SW 1271 (cell line): ENCODE results near the gene MTMR2.
A peak's percentile ranks its signal among the peaks of the same experiment; 100 is the strongest.
"Not testable (repeated sequence)": the region's sequence is repeated elsewhere in the genome, so short reads cannot be mapped to it uniquely, and the experiment has no call there.

ENCODE experiments used
- DNase-seq, 2 experiments: peaks; one replicate each; lab custom pipeline; 2025; lab: John Stamatoyannopoulos, UW

MTMR2 gene

DNA sequence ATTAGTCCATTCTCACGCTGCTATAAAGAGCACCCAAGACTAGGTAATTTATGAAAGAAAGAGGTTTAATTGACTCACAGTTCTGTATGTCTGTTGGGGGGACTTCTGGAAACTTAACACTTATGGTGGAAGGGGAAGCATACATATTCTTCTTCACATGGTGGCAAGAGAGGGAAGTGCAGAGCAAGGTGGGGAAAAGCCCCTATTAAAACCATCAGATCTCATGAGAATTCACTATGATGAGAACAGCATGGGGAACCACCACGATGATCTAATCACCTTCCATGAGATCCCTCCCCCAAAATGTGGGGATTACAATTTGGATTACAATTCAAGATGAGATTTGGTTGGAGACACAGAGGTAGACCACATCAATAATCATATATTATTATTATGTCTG lies 107.9 kb downstream of the MTMR2 start:
- DNase-seq, result no peak

GRCh38 chr11:95811052-95811451 lies 112.9 kb downstream of the MTMR2 start:
- DNase-seq, result not testable (repeated sequence)

- DNase-seq, result not testable (repeated sequence)
Measured at GRCh38 chr11:95806464-95806863, 117.4 kb downstream of the MTMR2 start.

GRCh38 chr11:95805869-95806268 lies 118.0 kb downstream of the MTMR2 start:
- no peak for DNase-seq

DNA sequence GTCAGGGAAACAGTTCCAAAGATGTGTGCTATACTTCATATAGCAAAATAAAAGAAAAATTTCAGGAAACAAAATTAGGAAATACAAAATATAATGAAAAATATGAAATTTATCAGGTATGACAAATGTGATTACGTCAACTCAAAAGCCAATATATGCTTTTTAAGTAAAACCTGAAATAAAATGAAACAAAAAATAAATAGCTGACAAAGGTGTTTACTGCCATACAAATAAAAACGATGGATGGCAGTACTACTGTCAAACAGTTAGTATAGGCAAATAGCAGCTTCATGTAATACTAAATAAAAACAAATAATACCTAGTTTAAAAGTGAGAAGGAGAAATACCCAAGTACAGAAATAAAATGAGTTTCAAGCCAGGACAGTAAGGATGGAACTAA lies 119.9 kb downstream of the MTMR2 start:
- DNase-seq, result no peak

- no peak for DNase-seq
Measured at GRCh38 chr11:95802806-95803205, 121.1 kb downstream of the MTMR2 start.

- no peak for DNase-seq
Measured at GRCh38 chr11:95800438-95800837, 123.5 kb downstream of the MTMR2 start.

GRCh38 chr11:95799546-95799945 lies 124.4 kb downstream of the MTMR2 start:
- no peak for DNase-seq

- DNase-seq, result no peak
Measured at GRCh38 chr11:95796501-95796900, 127.4 kb downstream of the MTMR2 start.

GRCh38 chr11:95795627-95796295 lies 128.1 kb downstream of the MTMR2 start:
- DNase-seq, result no peak

DNA sequence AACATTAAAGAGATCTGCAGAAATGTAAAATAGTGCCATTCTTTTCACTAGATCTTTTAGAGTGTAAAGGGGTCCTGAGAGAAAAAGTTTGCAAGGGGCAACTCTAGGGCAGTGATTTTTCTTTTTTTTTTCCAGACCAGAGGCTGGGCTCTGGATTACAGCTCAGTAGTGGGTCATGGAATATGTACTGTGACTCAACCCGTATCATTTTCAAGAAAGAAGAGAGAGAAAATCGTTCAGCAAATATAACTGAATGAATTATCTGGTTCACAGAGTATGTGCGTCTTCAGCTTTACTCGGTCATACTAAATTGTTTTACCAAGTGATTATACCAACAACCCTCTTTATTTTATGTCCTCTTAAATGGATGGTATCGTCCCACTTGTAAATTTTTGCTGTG lies 129.8 kb downstream of the MTMR2 start:
- DNase-seq, result no peak

- no peak for DNase-seq
Measured at GRCh38 chr11:95793116-95793515, 130.8 kb downstream of the MTMR2 start.

DNA sequence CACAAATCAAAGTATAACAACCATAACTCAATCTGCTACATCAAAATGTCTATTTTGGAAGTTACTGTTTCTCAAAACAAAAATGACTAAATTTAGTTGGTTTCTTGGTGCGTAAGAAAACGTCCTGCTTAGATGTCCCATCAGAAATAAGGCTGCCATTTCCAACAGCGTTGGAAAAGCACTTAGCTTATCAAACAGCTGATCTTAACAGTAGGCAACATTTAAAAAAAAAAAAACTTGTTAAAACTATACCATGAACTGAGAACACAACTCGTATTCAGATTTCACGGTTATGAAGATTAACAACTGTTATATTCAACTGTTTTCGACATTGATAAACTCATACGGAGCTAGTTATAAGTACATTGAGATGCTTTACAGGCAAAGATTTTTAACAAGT lies 131.2 kb downstream of the MTMR2 start:
- DNase-seq, result no peak

DNA sequence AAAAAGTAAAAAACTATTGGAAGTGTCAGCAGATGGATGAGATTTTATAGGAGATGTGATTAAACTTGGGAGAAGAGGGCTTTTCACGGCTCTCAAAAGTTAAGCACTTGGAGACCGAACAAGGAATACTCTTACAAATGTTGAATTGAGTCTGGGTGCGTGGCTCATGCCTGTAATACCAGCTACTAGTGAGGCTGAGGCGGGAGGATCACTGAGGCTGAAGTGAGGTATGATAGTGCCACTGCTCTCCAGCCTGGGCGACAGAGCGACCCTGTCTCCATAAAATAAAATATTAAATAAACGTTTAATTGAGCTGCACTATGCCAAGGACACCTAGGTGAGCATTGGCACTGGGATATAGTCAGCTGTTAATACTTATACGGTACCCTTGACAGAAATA lies 131.7 kb downstream of the MTMR2 start:
- DNase-seq, result no peak

- DNase-seq, result no peak
Measured at GRCh38 chr11:95791709-95792033, 132.2 kb downstream of the MTMR2 start.

DNA sequence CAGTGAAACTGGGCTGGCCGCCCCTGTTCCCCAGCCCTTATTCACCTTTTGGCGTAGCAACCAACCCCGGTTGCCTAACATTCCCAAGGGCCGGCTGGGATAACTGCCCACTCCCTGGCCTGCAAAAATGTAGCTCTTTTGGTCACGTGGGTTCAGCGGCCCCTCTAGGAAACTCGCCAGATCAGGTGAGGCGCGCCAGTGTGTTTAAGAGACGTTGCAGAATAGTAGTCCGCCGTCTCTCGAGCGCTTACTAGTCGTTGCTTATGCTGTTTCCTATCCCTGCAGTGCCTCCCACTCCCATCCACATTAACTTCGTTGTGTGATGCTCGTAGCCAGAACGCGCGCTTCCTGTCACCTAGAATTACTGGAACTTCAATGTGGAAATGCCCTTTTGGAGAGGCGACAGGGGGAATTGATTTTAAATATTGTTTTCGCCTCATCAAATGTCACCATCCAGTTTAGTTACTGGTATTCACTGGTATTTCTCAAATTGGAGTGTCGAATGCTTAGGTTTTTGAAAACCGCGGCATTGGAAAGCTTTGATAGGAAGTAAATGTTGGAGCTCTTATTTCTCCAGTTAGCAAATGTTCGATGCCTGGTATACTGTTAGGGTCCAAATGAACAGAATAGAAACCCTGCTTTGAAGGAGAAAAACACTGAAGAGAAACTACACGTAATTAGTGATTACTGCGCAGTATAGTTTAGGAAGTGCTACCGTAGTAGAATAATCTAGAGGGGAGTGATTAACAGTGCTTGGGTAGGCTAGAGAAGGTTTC lies 132.8 kb downstream of the MTMR2 start:
- DNase-seq, result peak; percentile 40 to 71

GRCh38 chr11:95790123-95790932 lies 133.6 kb downstream of the MTMR2 start, which contains the start of gene CEP57:
Gene CEP57 (plus strand): TSS chr11:95790498. CDS start chr11:95790699, 201 bp downstream.
- peak; percentile 99 to 100 for DNase-seq

DNA sequence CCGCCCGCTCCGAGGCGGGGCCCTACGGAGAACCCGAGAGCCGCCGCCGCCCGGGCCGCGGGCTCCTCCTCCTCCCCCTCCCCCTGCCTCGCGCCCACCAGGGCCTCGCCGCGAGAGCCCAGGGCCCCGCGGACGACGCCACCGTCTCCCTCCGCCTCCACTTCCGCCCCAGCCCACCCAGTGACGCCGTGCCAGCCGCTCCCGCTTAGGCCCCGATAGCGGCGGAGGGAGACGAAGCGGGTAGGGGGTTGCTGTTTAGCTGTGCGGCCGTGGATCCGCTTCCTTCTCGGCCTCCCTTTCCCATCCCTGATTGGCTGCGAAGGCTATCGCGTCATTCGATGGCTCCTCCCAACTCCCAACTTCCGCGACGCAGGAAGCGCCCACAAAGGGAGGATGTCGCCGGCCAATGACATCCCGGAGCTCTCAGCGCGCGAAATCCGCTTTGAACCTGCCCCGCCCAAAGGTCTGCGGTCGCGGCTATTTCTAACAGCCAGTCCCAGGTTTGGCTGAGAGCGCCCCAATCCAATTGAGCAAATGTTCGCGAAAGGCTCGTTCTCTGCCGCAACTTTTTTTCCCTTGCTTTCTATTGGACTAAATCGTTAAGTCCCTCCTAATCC lies 134.3 kb downstream of the MTMR2 start, which contains the start of gene FAM76B:
Gene FAM76B (minus strand): TSS at position 277 of the 617 bp plus-strand sequence. CDS start 304 bp downstream, outside the sequence.
- peak; percentile 99 to 100 for DNase-seq

DNA sequence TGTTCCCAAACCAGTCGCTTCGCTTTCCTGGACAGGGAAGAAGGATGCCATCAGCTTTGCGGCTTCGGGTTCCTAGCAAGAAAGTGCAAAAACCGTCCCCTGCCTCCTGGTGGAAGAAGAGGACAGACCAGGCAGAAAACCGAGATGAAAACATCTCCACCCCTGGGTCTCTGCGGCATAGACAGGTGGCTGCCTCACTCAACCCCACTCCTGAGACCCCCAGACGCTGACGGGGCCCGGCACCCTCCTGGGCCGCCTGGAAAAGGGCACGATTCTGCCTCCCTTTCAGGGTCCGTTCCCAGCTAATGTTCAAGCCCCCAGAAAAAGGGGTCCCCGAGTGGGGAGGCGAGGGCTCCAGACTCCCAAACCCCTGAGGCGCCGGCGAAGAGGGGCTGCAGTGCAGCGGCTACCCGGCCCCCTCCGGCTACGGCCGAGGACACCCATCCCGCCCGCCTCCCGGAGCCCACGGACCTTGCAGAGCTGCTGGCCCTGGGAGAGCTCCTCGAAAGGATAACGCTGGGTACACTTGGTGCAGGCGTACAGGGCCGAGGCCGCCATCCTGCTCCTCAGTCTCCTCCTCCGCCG lies 134.9 kb downstream of the MTMR2 start:
- peak; percentile 25 to 58 for DNase-seq
